ENCODE results near the gene PDAP1.

Gene PDAP1

GRCh38 chr7:99406557-99406956, 1.8 kb downstream of the PDAP1 start:
- Histone ChIP-seq H3K27ac (ENCODE audit: insufficient read depth in 1 of 2, low read depth in 1 of 2, low read length in 2 of 2, poor library complexity in 1 of 2, severe bottlenecking in 2 of 2) (peak overlapping the region in 1 of 2 experiments; percentile 99), H3K36me3 (ENCODE audit: control insufficient read depth in 4 of 4, insufficient read depth in 4 of 4, low read length in 3 of 4) (peaks cover 8 to 40% (median 24%) of the 10 kb centered on the region in 4 experiments), H3K4me1 (ENCODE audit: control extremely low read depth in 1 of 4, control insufficient read depth in 4 of 4, insufficient read depth in 4 of 4, low read length in 3 of 4) (peaks cover 22 to 33% (median 32%) of the 10 kb centered on the region in 4 experiments), H3K27me3 (replicated peaks in 2 of 5; ENCODE audit: control insufficient read depth in 4 of 5, insufficient read depth in 5 of 5, low read length in 4 of 5) (no peaks in the 10 kb centered on the region), H3K4me3 (ENCODE audit: control insufficient read depth in 1 of 7, extremely low read depth in 1 of 7, insufficient read depth in 4 of 7, low read depth in 2 of 7, low read length in 6 of 7) (peak overlapping the region in 3 of 7 experiments; percentile 4 to 82 (median 6)), H3K9me3 (ENCODE audit: control extremely low read depth in 1 of 5, control insufficient read depth in 4 of 5, insufficient read depth in 2 of 5, low read depth in 1 of 5, low read length in 4 of 5) (no peaks in the 10 kb centered on the region)
- WGBS (ENCODE audit: insufficient coverage) = no CpG with 5 or more reads among the region's 1 CpG
- ChIA-PET CTCF (interaction anchor here (1.0 to 1.6 kb wide), 7 partner anchors 8 to 676 kb away, joined by 3 to 7 read pairs (median 4); no protein-coding TSS in a partner anchor), POLR2A (interaction anchor here (1.3 kb wide), 1 partner anchor 8 kb away, joined by 4 read pairs; no protein-coding TSS in a partner anchor)
- DNase-seq = no peak

- ChIA-PET CTCF (interaction anchor here (0.8 to 1.5 kb wide), 2 partner anchors 11 to 40 kb away, joined by 3 to 4 read pairs; no protein-coding TSS in a partner anchor), POLR2A (no interaction called here)
- Histone ChIP-seq H3K27me3 (replicated peaks in 2 of 5; ENCODE audit: control insufficient read depth in 4 of 5, insufficient read depth in 5 of 5, low read length in 4 of 5) (no peaks in the 10 kb centered on the region), H3K27ac (ENCODE audit: insufficient read depth in 1 of 2, low read depth in 1 of 2, low read length in 2 of 2, poor library complexity in 1 of 2, severe bottlenecking in 2 of 2) (no peak overlapping the region), H3K4me3 (ENCODE audit: control insufficient read depth in 1 of 7, extremely low read depth in 1 of 7, insufficient read depth in 4 of 7, low read depth in 2 of 7, low read length in 6 of 7) (no peak overlapping the region), H3K4me1 (ENCODE audit: control extremely low read depth in 1 of 4, control insufficient read depth in 4 of 4, insufficient read depth in 4 of 4, low read length in 3 of 4) (peaks cover 17 to 29% (median 27%) of the 10 kb centered on the region in 4 experiments), H3K9me3 (ENCODE audit: control extremely low read depth in 1 of 5, control insufficient read depth in 4 of 5, insufficient read depth in 2 of 5, low read depth in 1 of 5, low read length in 4 of 5) (no peaks in the 10 kb centered on the region), H3K36me3 (ENCODE audit: control insufficient read depth in 4 of 4, insufficient read depth in 4 of 4, low read length in 3 of 4) (peaks cover 11 to 43% (median 29%) of the 10 kb centered on the region in 4 experiments)
- 100% methylated on average over 8 of the region's 10 CpGs for WGBS (ENCODE audit: insufficient coverage)
- DNase-seq = no peak
Measured at GRCh38 chr7:99404977-99405320, 3.4 kb downstream of the PDAP1 start.

- DNase-seq = no peak
- no peak overlapping the region for H3K4me3 ChIP-seq (ENCODE audit: control insufficient read depth in 1 of 7, extremely low read depth in 1 of 7, insufficient read depth in 4 of 7, low read depth in 2 of 7, low read length in 6 of 7)
- H3K9me3 ChIP-seq (ENCODE audit: control extremely low read depth in 1 of 5, control insufficient read depth in 4 of 5, insufficient read depth in 2 of 5, low read depth in 1 of 5, low read length in 4 of 5) = no peaks in the 10 kb centered on the region
- no peak overlapping the region for H3K27ac ChIP-seq (ENCODE audit: insufficient read depth in 1 of 2, low read depth in 1 of 2, low read length in 2 of 2, poor library complexity in 1 of 2, severe bottlenecking in 2 of 2)
- 94% methylated on average over 17 of the region's 18 CpGs for WGBS (ENCODE audit: insufficient coverage)
- H3K27me3 ChIP-seq (replicated peaks in 2 of 5; ENCODE audit: control insufficient read depth in 4 of 5, insufficient read depth in 5 of 5, low read length in 4 of 5) = no peaks in the 10 kb centered on the region
- ChIA-PET CTCF (interaction anchor here (1.0 to 1.5 kb wide), 2 partner anchors 17 to 40 kb away, joined by 4 read pairs; no protein-coding TSS in a partner anchor), POLR2A (no interaction called here)
- H3K36me3 ChIP-seq (ENCODE audit: control insufficient read depth in 4 of 4, insufficient read depth in 4 of 4, low read length in 3 of 4) = peaks cover 12 to 48% (median 33%) of the 10 kb centered on the region in 4 experiments
- H3K4me1 ChIP-seq (ENCODE audit: control extremely low read depth in 1 of 4, control insufficient read depth in 4 of 4, insufficient read depth in 4 of 4, low read length in 3 of 4) = peaks cover 13 to 24% (median 22%) of the 10 kb centered on the region in 4 experiments
Measured at GRCh38 chr7:99404235-99404976, 4.0 kb downstream of the PDAP1 start.

GRCh38 chr7:99403764-99404163, 4.6 kb downstream of the PDAP1 start:
- ChIA-PET POLR2A (no interaction called here), CTCF (interaction anchor here (1.0 to 1.5 kb wide), 2 partner anchors 17 to 39 kb away, joined by 4 read pairs; no protein-coding TSS in a partner anchor)
- Histone ChIP-seq H3K9me3 (ENCODE audit: control extremely low read depth in 1 of 5, control insufficient read depth in 4 of 5, insufficient read depth in 2 of 5, low read depth in 1 of 5, low read length in 4 of 5) (no peaks in the 10 kb centered on the region), H3K27me3 (replicated peaks in 2 of 5; ENCODE audit: control insufficient read depth in 4 of 5, insufficient read depth in 5 of 5, low read length in 4 of 5) (no peaks in the 10 kb centered on the region), H3K4me1 (ENCODE audit: control extremely low read depth in 1 of 4, control insufficient read depth in 4 of 4, insufficient read depth in 4 of 4, low read length in 3 of 4) (peaks cover 13 to 22% (median 20%) of the 10 kb centered on the region in 4 experiments), H3K27ac (ENCODE audit: insufficient read depth in 1 of 2, low read depth in 1 of 2, low read length in 2 of 2, poor library complexity in 1 of 2, severe bottlenecking in 2 of 2) (no peak overlapping the region), H3K36me3 (ENCODE audit: control insufficient read depth in 4 of 4, insufficient read depth in 4 of 4, low read length in 3 of 4) (peaks cover 12 to 54% (median 36%) of the 10 kb centered on the region in 4 experiments), H3K4me3 (ENCODE audit: control insufficient read depth in 1 of 7, extremely low read depth in 1 of 7, insufficient read depth in 4 of 7, low read depth in 2 of 7, low read length in 6 of 7) (no peak overlapping the region)
- WGBS (ENCODE audit: insufficient coverage) = 97% methylated on average over 5 of the region's 5 CpGs
- no peak for DNase-seq

GRCh38 chr7:99402854-99403253, 5.5 kb downstream of the PDAP1 start:
- H3K36me3 ChIP-seq (ENCODE audit: control insufficient read depth in 4 of 4, insufficient read depth in 4 of 4, low read length in 3 of 4) = peaks cover 15 to 62% (median 44%) of the 10 kb centered on the region in 4 experiments
- peaks cover 13 to 19% (median 17%) of the 10 kb centered on the region in 4 experiments for H3K4me1 ChIP-seq (ENCODE audit: control extremely low read depth in 1 of 4, control insufficient read depth in 4 of 4, insufficient read depth in 4 of 4, low read length in 3 of 4)
- ChIA-PET POLR2A (no interaction called here), CTCF (no interaction called here)
- no peak overlapping the region for H3K27ac ChIP-seq (ENCODE audit: insufficient read depth in 1 of 2, low read depth in 1 of 2, low read length in 2 of 2, poor library complexity in 1 of 2, severe bottlenecking in 2 of 2)
- H3K27me3 ChIP-seq (replicated peaks in 2 of 5; ENCODE audit: control insufficient read depth in 4 of 5, insufficient read depth in 5 of 5, low read length in 4 of 5) = no peaks in the 10 kb centered on the region
- 83% methylated on average over 2 of the region's 3 CpGs for WGBS (ENCODE audit: insufficient coverage)
- H3K4me3 ChIP-seq (ENCODE audit: control insufficient read depth in 1 of 7, extremely low read depth in 1 of 7, insufficient read depth in 4 of 7, low read depth in 2 of 7, low read length in 6 of 7) = no peak overlapping the region
- DNase-seq = no peak
- H3K9me3 ChIP-seq (ENCODE audit: control extremely low read depth in 1 of 5, control insufficient read depth in 4 of 5, insufficient read depth in 2 of 5, low read depth in 1 of 5, low read length in 4 of 5) = no peaks in the 10 kb centered on the region

GRCh38 chr7:99399597-99399996, 8.8 kb downstream of the PDAP1 start:
- POLR2A ChIA-PET = no interaction called here
- no peak for DNase-seq
- Histone ChIP-seq H3K36me3 (ENCODE audit: control insufficient read depth in 4 of 4, insufficient read depth in 4 of 4, low read length in 3 of 4) (peaks cover 19 to 87% (median 67%) of the 10 kb centered on the region in 4 experiments), H3K27me3 (replicated peaks in 2 of 5; ENCODE audit: control insufficient read depth in 4 of 5, insufficient read depth in 5 of 5, low read length in 4 of 5) (no peaks in the 10 kb centered on the region), H3K4me3 (ENCODE audit: control insufficient read depth in 1 of 7, extremely low read depth in 1 of 7, insufficient read depth in 4 of 7, low read depth in 2 of 7, low read length in 6 of 7) (no peak overlapping the region), H3K4me1 (ENCODE audit: control extremely low read depth in 1 of 4, control insufficient read depth in 4 of 4, insufficient read depth in 4 of 4, low read length in 3 of 4) (no peaks in the 10 kb centered on the region), H3K27ac (ENCODE audit: insufficient read depth in 1 of 2, low read depth in 1 of 2, low read length in 2 of 2, poor library complexity in 1 of 2, severe bottlenecking in 2 of 2) (no peak overlapping the region), H3K9me3 (ENCODE audit: control extremely low read depth in 1 of 5, control insufficient read depth in 4 of 5, insufficient read depth in 2 of 5, low read depth in 1 of 5, low read length in 4 of 5) (no peaks in the 10 kb centered on the region)
- 95% methylated on average over 3 of the region's 6 CpGs for WGBS (ENCODE audit: insufficient coverage)
- CTCF ChIA-PET = interaction anchor here (1.2 to 3.6 kb wide), 3 partner anchors 8 to 34 kb away, joined by 3 to 18 read pairs (median 6); no protein-coding TSS in a partner anchor

GRCh38 chr7:99398891-99399445, 9.4 kb downstream of the PDAP1 start:
- ChIA-PET CTCF (interaction anchor here (1.2 to 3.6 kb wide), 3 partner anchors 8 to 33 kb away, joined by 3 to 18 read pairs (median 6); no protein-coding TSS in a partner anchor), POLR2A (interaction anchor here (1.0 kb wide), 1 partner anchor 8 kb away, joined by 4 read pairs; no protein-coding TSS in a partner anchor)
- no peaks in the 10 kb centered on the region for H3K4me1 ChIP-seq (ENCODE audit: control extremely low read depth in 1 of 4, control insufficient read depth in 4 of 4, insufficient read depth in 4 of 4, low read length in 3 of 4)
- H3K27me3 ChIP-seq (replicated peaks in 2 of 5; ENCODE audit: control insufficient read depth in 4 of 5, insufficient read depth in 5 of 5, low read length in 4 of 5) = no peaks in the 10 kb centered on the region
- H3K27ac ChIP-seq (ENCODE audit: insufficient read depth in 1 of 2, low read depth in 1 of 2, low read length in 2 of 2, poor library complexity in 1 of 2, severe bottlenecking in 2 of 2) = no peak overlapping the region
- DNase-seq = no peak
- peaks cover 17 to 87% (median 66%) of the 10 kb centered on the region in 4 experiments for H3K36me3 ChIP-seq (ENCODE audit: control insufficient read depth in 4 of 4, insufficient read depth in 4 of 4, low read length in 3 of 4)
- H3K4me3 ChIP-seq (ENCODE audit: control insufficient read depth in 1 of 7, extremely low read depth in 1 of 7, insufficient read depth in 4 of 7, low read depth in 2 of 7, low read length in 6 of 7) = no peak overlapping the region
- no peaks in the 10 kb centered on the region for H3K9me3 ChIP-seq (ENCODE audit: control extremely low read depth in 1 of 5, control insufficient read depth in 4 of 5, insufficient read depth in 2 of 5, low read depth in 1 of 5, low read length in 4 of 5)
- WGBS (ENCODE audit: insufficient coverage) = 92% methylated on average over 5 of the region's 5 CpGs

All from common myeloid progenitor, CD34-positive (primary cell).